Measurements from ENCODE around the gene RTP5.

RTP5 gene

GRCh38 chr2:241886840-241887447 is 17.4 kb downstream of the RTP5 start:
- TF ChIP-seq CTCF (IDR thresholded peaks at IDR 0.05; ENCODE audit: insufficient read depth, low read length, poor library complexity, severe bottlenecking) = no peak
- no peak for TF ChIP-seq EZH2phosphoT487 (conservative IDR thresholded peaks at IDR 0.05; ENCODE audit: low read length)
- H3K9me2 ChIP-seq (replicated peaks; ENCODE audit: insufficient read depth, low read length) = no peaks in the 10 kb centered on the region
- no peaks in the 10 kb centered on the region for H4K20me1 ChIP-seq (ENCODE audit: low read depth, low read length)
- 0 out of 2 replicates have a peak, but pooled peaks cover 3% of the 10 kb centered on the region for H3K36me3 ChIP-seq (ENCODE audit: low read length)
- H3K4me2 ChIP-seq (ENCODE audit: low read depth, low read length, poor library complexity, severe bottlenecking) = no peak overlapping the region
- no peaks in the 10 kb centered on the region for H3K79me2 ChIP-seq (ENCODE audit: insufficient read depth, low read length)
- H3K27me3 ChIP-seq (ENCODE audit: low read length) = no peaks in the 10 kb centered on the region
- no peaks in the 10 kb centered on the region; the same call in 1 of the 2 replicates for H3F3A ChIP-seq (ENCODE audit: insufficient read depth)
- H2AFZ ChIP-seq (ENCODE audit: low read depth, low read length, severe bottlenecking) = no peak overlapping the region
- H3K27ac ChIP-seq (ENCODE audit: low read depth, low read length) = no peak overlapping the region
- no peaks in the 10 kb centered on the region for H3K9me3 ChIP-seq (ENCODE audit: insufficient read depth, low read length)
- no peak overlapping the region for H3K4me3 ChIP-seq (ENCODE audit: insufficient read depth, low read length, poor library complexity, severe bottlenecking)
- no peak overlapping the region for H3K9ac ChIP-seq (ENCODE audit: low read length)

- Histone ChIP-seq H3K79me2 (ENCODE audit: insufficient read depth, low read length) (no peaks in the 10 kb centered on the region), H3K27ac (ENCODE audit: low read depth, low read length) (no peak overlapping the region), H3K27me3 (ENCODE audit: low read length) (no peaks in the 10 kb centered on the region), H4K20me1 (ENCODE audit: low read depth, low read length) (no peaks in the 10 kb centered on the region), H3K36me3 (ENCODE audit: low read length) (0 out of 2 replicates have a peak, but pooled peaks cover 3% of the 10 kb centered on the region), H3F3A (ENCODE audit: insufficient read depth) (no peaks in the 10 kb centered on the region; the same call in 1 of the 2 replicates), H3K4me3 (ENCODE audit: insufficient read depth, low read length, poor library complexity, severe bottlenecking) (no peak overlapping the region), H3K9ac (ENCODE audit: low read length) (no peak overlapping the region), H3K9me3 (ENCODE audit: insufficient read depth, low read length) (no peaks in the 10 kb centered on the region), H2AFZ (ENCODE audit: low read depth, low read length, severe bottlenecking) (no peak overlapping the region), H3K4me2 (ENCODE audit: low read depth, low read length, poor library complexity, severe bottlenecking) (no peak overlapping the region), H3K9me2 (replicated peaks; ENCODE audit: insufficient read depth, low read length) (no peaks in the 10 kb centered on the region)
- TF ChIP-seq EZH2phosphoT487 (conservative IDR thresholded peaks at IDR 0.05; ENCODE audit: low read length) = no peak
- TF ChIP-seq CTCF (IDR thresholded peaks at IDR 0.05; ENCODE audit: insufficient read depth, low read length, poor library complexity, severe bottlenecking) = no peak
Observed at GRCh38 chr2:241887806-241888522, 18.4 kb downstream of the RTP5 start.

- no peaks in the 10 kb centered on the region for H3K79me2 ChIP-seq (ENCODE audit: insufficient read depth, low read length)
- 0 out of 2 replicates have a peak, but pooled peaks cover 3% of the 10 kb centered on the region for H3K36me3 ChIP-seq (ENCODE audit: low read length)
- H3K9ac ChIP-seq (ENCODE audit: low read length) = no peak overlapping the region
- no peak overlapping the region for H3K27ac ChIP-seq (ENCODE audit: low read depth, low read length)
- H3F3A ChIP-seq (ENCODE audit: insufficient read depth) = no peaks in the 10 kb centered on the region; the same call in 1 of the 2 replicates
- no peaks in the 10 kb centered on the region for H3K9me2 ChIP-seq (replicated peaks; ENCODE audit: insufficient read depth, low read length)
- no peak overlapping the region for H3K4me3 ChIP-seq (ENCODE audit: insufficient read depth, low read length, poor library complexity, severe bottlenecking)
- H4K20me1 ChIP-seq (ENCODE audit: low read depth, low read length) = no peaks in the 10 kb centered on the region
- no peaks in the 10 kb centered on the region for H3K9me3 ChIP-seq (ENCODE audit: insufficient read depth, low read length)
- no peak for TF ChIP-seq EZH2phosphoT487 (conservative IDR thresholded peaks at IDR 0.05; ENCODE audit: low read length)
- no peak for TF ChIP-seq CTCF (IDR thresholded peaks at IDR 0.05; ENCODE audit: insufficient read depth, low read length, poor library complexity, severe bottlenecking)
- no peak overlapping the region for H3K4me2 ChIP-seq (ENCODE audit: low read depth, low read length, poor library complexity, severe bottlenecking)
- H2AFZ ChIP-seq (ENCODE audit: low read depth, low read length, severe bottlenecking) = no peak overlapping the region
- H3K27me3 ChIP-seq (ENCODE audit: low read length) = no peaks in the 10 kb centered on the region
Observed at GRCh38 chr2:241888641-241889040, 19.1 kb downstream of the RTP5 start.
